Measurements from ENCODE around the gene ERN1.

ERN1 gene

DNA sequence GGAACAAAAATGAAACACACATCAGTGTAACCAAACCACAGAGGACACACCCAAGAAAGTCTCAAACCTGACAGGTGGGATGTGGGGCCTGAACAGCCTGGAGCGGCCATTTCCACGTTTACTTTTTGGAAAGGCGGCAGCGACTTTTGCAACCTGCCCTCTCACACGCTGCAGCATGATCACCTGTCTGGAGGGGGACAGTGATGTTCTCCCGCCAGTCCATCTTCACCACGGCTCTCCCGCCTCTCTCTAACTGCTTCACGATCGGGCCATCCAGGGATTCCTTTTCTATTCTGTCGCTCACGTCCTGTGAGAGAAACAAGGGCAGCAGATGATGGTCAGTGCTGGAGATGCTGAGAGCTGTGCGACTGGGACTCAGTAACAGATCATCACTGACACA, 84.8 kb downstream of the ERN1 start:
- no peak overlapping the region for H3K4me3 ChIP-seq (ENCODE audit: low read depth, low read length)
- DNase-seq (ENCODE audit: low read depth), result no peak

DNA sequence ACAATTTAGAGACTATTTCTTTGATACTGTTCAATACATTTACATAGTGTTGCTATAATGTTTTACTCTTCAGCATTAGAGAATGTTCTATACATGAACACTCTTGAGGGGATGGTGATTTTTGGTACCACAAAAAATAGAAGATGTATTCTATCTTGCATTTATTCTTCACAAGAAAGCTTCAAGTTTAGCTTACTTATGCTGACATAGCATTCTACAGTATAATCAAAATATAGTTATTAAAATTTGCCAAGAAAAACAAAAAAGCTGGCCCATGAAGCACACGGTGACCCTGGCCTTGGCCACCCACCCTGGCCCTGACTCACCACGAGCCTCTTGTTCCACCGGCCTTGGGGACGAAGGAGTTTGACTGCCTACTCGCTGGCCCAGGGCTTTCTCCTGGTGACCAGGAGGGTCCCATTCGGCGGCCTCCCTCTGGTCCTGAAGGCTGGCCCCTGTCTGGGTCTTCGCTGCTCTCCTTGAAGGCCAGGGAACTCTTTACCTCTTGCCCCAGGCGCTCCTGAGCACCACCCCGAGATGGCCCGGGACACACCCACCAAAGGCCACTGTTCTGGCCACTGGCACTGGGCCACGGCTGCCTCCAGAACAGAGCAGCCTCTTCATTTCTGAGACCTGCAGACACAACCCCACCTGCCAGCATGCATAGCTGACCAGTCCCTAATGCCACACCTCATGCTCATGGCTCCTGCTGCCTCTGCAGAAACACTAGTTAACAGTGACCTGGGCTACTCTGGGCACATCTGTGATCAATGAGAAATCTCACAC, 87.1 kb downstream of the ERN1 start:
- no peak for DNase-seq (ENCODE audit: low read depth)
- TF ChIP-seq, protein P1, sequence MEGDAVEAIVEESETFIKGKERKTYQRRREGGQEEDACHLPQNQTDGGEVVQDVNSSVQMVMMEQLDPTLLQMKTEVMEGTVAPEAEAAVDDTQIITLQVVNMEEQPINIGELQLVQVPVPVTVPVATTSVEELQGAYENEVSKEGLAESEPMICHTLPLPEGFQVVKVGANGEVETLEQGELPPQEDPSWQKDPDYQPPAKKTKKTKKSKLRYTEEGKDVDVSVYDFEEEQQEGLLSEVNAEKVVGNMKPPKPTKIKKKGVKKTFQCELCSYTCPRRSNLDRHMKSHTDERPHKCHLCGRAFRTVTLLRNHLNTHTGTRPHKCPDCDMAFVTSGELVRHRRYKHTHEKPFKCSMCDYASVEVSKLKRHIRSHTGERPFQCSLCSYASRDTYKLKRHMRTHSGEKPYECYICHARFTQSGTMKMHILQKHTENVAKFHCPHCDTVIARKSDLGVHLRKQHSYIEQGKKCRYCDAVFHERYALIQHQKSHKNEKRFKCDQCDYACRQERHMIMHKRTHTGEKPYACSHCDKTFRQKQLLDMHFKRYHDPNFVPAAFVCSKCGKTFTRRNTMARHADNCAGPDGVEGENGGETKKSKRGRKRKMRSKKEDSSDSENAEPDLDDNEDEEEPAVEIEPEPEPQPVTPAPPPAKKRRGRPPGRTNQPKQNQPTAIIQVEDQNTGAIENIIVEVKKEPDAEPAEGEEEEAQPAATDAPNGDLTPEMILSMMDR (IDR thresholded peaks at IDR 0.05; ENCODE audit: control insufficient read depth, extremely low read depth, insufficient read depth), result no peak
- no peak overlapping the region for H3K4me3 ChIP-seq (ENCODE audit: low read depth, low read length)

More for the DNA sequence above, 84.8 kb downstream of the ERN1 start:
- TF ChIP-seq, protein P1 (IDR thresholded peaks at IDR 0.05; ENCODE audit: control insufficient read depth, extremely low read depth, insufficient read depth), result no peak

DNA sequence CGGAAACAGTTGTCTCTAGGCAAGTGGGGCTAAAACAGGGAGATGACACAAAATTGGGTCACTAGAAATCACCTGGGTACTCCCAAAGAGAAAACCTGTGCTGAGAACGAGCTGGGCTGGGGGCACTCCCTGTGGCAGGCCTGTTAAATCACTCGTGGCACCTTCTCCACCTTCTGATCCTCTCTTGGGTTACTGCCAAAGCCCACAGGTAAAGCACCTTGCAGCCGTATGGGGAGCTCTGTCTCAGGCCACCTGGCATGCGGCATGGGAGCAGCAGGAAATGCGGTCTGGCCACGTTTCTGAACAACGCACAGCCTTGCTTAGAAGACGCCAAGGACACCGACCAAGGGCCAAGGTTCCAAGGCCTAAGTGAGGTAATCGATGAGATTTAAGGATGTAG, 88.0 kb downstream of the ERN1 start:
- TF ChIP-seq, protein P1 (IDR thresholded peaks at IDR 0.05; ENCODE audit: control insufficient read depth, extremely low read depth, insufficient read depth), result no peak
- no peak overlapping the region for H3K4me3 ChIP-seq (ENCODE audit: low read depth, low read length)
- no peak for DNase-seq (ENCODE audit: low read depth)

- DNase-seq (ENCODE audit: low read depth), result no peak
- no peak overlapping the region for H3K4me3 ChIP-seq (ENCODE audit: low read depth, low read length)
- TF ChIP-seq, protein P1 (IDR thresholded peaks at IDR 0.05; ENCODE audit: control insufficient read depth, extremely low read depth, insufficient read depth), result no peak
These were observed 89.7 kb downstream of the ERN1 start for GRCh38 chr17:64040206-64040605.

DNA sequence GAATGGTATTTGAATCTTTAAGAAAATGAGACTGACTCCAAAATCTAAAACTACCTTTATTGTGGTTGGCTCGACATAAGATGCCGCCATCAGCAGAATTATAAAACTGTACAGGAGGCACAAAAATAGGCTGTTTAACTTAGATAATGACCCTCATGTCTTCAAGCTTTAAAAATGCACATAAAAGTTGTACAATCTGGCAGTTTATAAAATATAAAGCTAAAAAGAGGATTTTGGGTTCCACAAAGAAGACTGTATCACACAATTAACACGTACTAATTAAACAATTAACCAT, 90.9 kb downstream of the ERN1 start:
- TF ChIP-seq, protein P1 (IDR thresholded peaks at IDR 0.05; ENCODE audit: control insufficient read depth, extremely low read depth, insufficient read depth), result no peak
- no peak for DNase-seq (ENCODE audit: low read depth)
- H3K4me3 ChIP-seq (ENCODE audit: low read depth, low read length), result no peak overlapping the region

- TF ChIP-seq, protein P1 (IDR thresholded peaks at IDR 0.05; ENCODE audit: control insufficient read depth, extremely low read depth, insufficient read depth), result no peak
- no peak for DNase-seq (ENCODE audit: low read depth)
- H3K4me3 ChIP-seq (ENCODE audit: low read depth, low read length), result no peak overlapping the region
These were observed 91.4 kb downstream of the ERN1 start for GRCh38 chr17:64038331-64039105.
